ENCODE data around the gene PPARA. TPM values are rescaled to one million over a fixed set of nuclear protein-coding genes. Genes with fewer than 3 reads are reported as not detected.
"Not testable (repeated sequence)": the region's sequence is repeated elsewhere in the genome, so short reads cannot be mapped to it uniquely, and the experiment has no call there.

Gene PPARA
- polyA plus RNA-seq, 4 donors, result 10.0 to 30.0 (median 24.5) TPM

DNA sequence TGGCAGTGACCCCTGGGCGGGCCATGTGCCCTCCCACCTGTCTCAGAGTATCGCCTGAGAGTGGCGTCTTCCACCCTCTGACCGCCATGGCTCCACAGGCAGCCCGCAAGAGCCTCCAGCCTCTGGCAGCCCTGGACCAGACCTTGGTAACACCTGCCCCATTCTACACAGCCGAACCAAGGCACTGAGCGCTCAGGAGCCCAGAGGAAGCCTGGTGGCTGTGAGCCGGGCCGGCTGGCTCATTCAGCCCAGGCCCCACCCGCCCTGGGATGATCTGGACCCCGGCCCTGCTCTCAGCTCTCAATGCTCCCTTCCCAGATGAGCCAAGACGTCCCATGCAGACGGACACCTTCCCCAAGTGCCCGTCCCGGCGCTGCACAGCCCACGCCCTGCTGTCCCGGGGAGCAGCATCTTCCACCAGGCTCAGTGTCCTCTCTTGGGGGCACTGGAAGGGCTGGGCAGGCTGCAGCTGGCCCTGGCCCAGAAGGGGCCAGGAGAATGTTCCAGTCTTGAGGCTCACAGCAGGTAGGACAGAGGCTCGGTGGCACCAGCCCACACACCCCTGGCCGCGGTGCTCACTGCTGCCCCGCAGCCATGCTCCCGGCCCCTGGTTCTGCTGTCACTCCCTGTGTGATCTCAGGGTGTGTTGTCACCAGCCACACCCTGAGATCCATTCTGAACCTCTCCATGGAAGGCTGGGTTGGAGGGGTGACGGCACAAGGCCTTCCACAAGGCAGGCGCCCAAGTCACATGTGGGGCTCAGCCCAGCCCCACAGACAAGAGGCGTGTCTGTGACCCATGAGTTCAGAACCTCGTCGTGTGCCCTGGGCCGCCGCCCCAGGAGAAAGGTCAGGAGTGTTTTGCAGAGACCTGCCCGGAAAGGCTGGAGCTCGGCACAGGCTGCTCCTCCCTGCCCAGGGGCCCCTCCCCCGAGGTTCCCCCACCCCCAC is 24.2 kb upstream of the PPARA start:
- no peak for DNase-seq (ENCODE audit: low read depth in 4 of 4, low spot score in 3 of 4)

DNA sequence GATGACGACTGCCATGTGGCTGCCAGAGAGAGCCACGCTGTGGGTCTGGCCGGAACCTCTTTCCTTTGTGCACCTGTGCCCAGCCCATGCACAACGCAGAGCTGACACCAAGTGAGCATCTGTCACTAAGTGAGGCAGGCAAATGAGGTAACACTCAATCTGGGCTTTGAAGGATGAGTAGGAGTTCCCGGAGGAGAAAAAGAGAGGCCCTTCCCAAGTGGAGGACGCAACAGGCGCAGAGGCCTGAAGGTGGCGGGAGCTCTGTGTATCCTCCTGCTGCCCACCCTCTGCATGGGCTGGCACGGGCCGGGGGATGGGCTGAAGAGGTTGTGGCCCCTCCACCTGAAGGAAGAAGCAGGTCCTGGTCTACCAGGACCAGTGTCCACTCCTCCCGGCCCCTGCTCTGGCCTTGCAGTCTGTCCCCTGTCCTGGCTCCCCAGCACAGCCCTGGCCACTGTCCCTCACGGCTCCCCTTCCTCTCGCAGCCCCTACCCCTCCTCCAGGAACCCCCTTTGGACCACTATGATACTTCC is 23.4 kb upstream of the PPARA start:
- no peak for DNase-seq (ENCODE audit: low read depth in 4 of 4, low spot score in 3 of 4)

- DNase-seq (ENCODE audit: low read depth in 4 of 4, low spot score in 3 of 4), result no peak
These were observed 22.8 kb upstream of the PPARA start for GRCh38 chr22:46127556-46127955.

GRCh38 chr22:46128606-46129005 is 21.7 kb upstream of the PPARA start:
- no peak for DNase-seq (ENCODE audit: low read depth in 4 of 4, low spot score in 3 of 4)

DNA sequence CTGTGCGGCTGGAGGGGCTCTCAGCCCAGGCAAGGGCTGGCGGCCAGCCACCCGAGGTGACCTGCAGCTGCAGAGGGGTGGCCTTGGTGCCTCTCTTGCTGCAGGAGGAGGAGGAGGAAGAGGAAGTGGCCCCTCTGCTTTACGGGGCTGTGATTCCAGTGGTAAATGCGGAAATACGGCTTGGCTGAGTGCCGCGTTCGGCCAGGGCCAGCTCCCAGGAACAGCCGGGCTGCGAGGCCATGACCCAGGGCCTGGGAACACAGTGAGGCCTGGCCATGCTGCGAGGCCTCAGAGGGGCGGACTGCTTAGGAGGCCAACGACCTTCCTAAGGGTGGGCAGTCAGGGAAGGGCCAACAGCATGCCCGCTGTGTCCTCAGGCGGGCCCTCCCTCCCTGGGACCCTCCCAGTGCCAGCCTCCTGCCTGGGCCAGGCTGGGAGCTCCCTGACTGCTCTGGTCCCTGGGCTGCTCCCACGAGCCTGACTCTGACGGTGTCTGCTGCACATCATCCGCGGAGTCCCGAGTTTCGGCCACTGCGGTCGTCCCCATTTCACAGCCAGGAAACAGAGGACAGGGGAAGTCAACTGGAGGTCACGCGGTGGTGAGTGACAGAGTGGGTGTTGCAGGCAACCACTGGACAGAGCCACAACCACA is 20.8 kb upstream of the PPARA start:
- DNase-seq (ENCODE audit: low read depth in 4 of 4, low spot score in 3 of 4), result no peak

DNA sequence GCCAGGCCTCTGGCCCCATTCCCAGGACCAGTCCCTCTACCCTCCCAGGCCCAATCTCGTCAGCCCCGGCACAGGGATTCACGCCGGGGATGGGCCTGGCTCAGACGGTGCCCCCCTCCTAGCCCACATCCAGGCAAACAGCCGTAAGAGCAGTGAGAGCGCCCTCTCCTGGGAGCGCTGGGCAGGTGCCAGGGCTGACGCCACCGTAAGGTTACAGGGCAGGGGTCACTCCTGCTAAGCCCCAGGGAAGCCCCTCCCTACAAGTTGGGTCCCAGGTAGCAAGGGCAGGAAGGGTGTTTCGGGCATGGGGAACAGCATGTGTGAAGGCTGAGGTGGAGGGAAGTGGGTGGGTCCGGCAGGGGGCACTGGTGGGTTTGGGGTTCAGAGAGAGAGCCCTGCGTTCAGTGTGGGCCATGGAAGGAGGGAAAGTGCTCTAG is 19.2 kb upstream of the PPARA start:
- DNase-seq (ENCODE audit: low read depth in 4 of 4, low spot score in 3 of 4), result no peak

DNA sequence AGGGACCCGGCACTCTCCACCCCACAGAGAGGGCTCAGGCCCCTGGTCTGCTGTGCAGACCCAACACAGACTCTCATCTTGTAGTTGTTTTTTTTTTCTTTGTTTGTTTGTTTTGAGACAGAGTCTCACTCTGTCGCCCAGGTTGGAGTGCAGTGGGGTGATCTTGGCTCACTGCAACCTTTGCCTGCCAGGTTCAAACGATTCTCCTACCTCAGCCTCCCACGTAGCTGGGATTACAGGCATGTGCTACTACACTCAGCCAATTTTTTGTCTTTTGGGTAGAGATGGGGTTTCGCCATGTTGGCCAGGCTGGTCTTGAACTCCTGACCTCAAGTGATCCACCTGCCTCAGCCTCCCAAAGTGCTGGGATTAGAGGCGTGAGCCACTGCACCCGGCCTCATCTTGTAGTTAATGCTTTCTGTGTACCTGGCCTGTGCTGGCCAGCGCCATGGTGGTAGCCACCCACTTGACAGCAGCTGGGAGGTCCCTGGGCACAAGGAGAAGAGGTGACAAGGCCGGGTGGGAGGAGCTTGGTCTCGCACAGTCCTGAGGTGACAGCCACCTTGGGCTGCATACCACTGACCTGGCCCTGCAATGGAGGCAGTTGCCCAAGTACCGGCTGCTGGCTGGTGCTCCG is 18.0 kb upstream of the PPARA start:
- DNase-seq (ENCODE audit: low read depth in 4 of 4, low spot score in 3 of 4), result not testable (repeated sequence)

GRCh38 chr22:46132830-46133587 is 17.3 kb upstream of the PPARA start:
- DNase-seq (ENCODE audit: low read depth in 4 of 4, low spot score in 3 of 4), result no peak

GRCh38 chr22:46133588-46133855 is 16.8 kb upstream of the PPARA start:
- no peak for DNase-seq (ENCODE audit: low read depth in 4 of 4, low spot score in 3 of 4)

- DNase-seq (ENCODE audit: low read depth in 4 of 4, low spot score in 3 of 4), result no peak
These were observed 16.1 kb upstream of the PPARA start for GRCh38 chr22:46134111-46134705.

DNA sequence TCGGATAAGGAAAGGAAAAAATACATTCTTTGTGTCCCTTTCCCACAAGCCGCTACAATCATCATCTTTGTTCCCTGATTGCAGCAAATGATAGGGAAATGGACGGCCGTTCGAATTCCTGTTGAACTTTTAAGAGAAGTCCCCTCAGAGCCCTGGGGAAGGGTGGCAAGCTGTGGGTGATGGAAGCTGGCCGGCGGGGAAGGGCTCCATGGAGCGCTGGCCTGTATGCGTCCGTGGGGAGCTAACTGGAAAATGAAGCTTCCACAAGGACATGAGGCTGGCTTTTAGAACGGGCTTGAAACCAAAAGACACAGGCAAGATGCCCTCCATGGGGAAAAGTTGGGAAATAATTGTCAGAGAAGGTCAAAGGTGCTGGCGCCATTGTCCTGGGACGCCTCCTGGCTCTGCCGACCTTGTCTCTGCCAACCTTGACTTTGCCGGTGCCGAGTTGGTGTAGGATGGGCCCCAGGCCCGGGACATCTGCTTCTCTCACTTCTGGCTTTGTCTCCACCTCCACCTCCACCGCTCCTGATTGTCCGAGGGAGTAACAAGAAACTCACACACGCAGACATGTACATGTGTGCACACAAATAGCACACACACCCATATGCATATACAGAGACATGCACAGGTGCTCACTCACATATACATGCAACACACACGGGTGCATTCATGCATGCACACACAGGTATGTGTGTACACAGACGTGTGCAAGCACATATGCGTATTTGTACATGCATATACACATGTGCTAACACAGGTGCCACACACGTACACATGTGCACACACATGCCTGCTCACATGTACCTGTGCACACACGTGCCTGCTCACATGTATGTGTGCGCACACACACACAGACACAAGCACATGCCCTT is 14.5 kb upstream of the PPARA start:
- DNase-seq (ENCODE audit: low read depth in 4 of 4, low spot score in 3 of 4), result no peak

- DNase-seq (ENCODE audit: low read depth in 4 of 4, low spot score in 3 of 4), result no peak
These were observed 13.7 kb upstream of the PPARA start for GRCh38 chr22:46136486-46137217.

GRCh38 chr22:46137218-46137766 is 13.0 kb upstream of the PPARA start:
- DNase-seq (ENCODE audit: low read depth in 4 of 4, low spot score in 3 of 4), result no peak

GRCh38 chr22:46138058-46138797 is 12.1 kb upstream of the PPARA start:
- no peak for DNase-seq (ENCODE audit: low read depth in 4 of 4, low spot score in 3 of 4)

- not testable (repeated sequence) for DNase-seq (ENCODE audit: low read depth in 4 of 4, low spot score in 3 of 4)
These were observed 10.9 kb upstream of the PPARA start for GRCh38 chr22:46139417-46139816.

GRCh38 chr22:46139895-46140350 is 10.4 kb upstream of the PPARA start:
- no peak for DNase-seq (ENCODE audit: low read depth in 4 of 4, low spot score in 3 of 4)

Measured in left renal pelvis (tissue), 4 donors.